G401.6 (cell line): ENCODE measurements around the gene RHAG.
A peak's percentile ranks its signal among the peaks of the same experiment; 100 is the strongest.
"Not testable (repeated sequence)": the region's sequence is repeated elsewhere in the genome, so short reads cannot be mapped to it uniquely, and the experiment has no call there.

ENCODE experiments used
- FAIRE-seq: peaks from 2 replicates; lab custom pipeline; 2012; peaks lifted over from hg19 to GRCh38; lab: Jason Lieb, UNC

The RHAG gene

DNA sequence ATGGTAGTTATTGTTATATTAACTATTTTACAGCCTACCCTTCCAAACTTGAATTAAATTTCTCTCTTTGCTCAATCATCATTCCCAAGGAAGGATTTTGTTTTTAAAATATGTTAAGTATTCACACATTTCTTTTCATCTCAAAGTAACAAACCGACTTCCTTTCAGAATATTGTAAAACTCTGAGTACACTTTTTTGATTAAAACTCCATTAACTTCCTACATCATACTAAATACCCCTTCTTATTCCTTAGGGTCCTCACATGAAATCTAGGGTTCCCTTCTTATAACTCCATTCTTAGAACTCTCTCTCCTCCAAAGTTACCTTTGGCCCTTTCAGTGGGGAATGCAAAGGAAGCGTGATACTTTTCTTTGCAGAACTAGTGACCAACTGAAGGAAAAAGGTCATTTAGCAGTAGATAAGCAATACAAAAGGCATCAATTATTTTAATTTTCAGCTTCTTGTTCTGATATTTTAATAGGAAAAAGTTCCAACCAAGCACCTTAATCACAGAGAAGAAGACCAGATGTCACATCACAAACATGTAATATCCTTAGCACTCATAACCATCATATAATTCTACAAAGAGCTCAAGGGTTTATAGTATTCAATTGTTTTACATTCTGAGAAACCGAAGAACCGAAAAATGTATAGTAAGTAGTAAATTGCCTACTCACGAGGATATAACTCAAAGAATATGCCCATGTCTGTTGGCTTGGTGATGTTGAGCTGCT lies 494 bp downstream of the RHAG start:
- FAIRE-seq, result no peak

DNA sequence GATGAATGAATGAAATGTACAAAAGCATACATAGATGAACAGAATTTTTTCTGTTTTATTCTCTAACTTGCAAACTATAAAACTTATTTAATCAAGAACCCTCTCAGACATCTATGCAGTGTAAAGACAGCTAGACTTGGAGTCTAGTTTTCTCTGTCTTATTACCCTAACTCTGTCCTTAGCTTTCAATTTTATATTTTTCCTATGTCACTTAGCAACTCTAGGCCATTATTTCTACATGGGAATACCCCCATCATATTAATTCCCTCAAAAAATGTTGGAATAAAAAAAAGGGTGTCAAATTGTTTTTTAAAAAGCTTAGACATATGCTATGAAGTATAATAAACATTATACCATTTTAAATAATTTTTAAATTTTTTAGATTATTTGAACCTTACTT lies 1.2 kb downstream of the RHAG start:
- no peak for FAIRE-seq

DNA sequence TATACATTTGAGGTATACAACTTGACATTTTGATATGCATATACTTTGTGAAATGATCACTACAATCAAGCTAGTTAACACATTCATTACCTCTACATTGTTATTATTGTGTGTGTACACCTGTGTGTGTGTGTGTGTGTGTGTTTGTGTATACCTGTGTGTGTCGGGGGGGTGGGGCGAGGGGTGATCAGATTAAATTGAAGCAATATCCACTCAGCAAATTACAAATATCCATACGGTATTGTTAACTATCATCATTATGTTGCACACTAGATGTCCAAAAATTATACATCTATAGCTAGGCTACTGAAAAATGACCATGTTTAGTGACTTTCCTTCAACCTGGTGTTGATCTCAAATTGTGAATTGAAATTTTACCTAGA lies 1.8 kb downstream of the RHAG start:
- no peak for FAIRE-seq

DNA sequence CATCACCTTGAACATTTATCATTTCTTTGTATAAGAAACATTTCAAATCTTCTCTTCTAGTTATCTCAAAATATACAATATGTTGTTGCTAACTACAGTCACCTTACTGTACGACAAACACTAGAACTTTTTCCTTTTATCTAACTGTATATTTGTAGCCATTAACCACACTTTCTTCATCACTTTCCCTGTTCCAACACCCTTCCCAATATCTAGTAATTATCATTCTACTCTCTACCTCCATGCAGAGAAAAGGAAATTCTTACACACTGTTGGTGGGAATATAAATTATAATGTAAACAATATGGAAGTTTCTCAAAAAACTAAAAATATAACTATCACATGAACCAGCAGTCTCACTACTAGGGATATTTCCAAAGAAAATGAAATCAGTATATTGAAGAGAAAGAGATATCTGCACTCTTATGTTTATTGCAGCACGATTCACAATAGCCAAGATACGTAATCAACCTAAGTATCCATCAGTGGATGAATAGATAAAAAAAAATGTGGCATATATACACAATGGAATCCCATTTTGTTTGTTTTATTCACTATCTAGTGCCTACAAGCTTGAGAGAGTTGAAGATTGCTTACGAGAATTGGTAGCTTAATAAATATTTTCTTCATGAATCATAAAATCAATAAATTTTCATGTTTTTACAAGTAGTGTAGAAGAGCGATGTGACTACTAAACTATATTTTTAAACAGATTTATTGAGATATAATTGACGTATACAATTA lies 2.4 kb downstream of the RHAG start:
- no peak for FAIRE-seq

DNA sequence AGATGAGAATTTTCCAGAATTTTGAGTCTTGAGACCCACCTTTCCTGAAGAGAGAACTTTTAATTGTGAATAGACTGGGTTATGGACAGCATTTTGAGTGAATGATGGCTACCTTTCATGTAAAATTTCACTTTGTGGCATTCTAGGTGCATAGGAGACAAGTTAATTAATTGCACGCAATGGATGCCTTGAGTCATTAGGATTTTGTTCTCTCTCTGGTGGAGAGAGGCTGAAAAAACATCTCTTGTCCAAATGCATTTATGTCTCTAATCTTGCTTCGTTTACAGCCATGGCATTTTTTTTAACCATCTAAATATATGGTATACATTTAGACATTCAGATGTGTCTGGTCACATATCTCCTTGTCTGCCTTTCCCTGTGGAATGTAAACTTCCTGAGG lies 3.1 kb downstream of the RHAG start:
- no peak for FAIRE-seq

DNA sequence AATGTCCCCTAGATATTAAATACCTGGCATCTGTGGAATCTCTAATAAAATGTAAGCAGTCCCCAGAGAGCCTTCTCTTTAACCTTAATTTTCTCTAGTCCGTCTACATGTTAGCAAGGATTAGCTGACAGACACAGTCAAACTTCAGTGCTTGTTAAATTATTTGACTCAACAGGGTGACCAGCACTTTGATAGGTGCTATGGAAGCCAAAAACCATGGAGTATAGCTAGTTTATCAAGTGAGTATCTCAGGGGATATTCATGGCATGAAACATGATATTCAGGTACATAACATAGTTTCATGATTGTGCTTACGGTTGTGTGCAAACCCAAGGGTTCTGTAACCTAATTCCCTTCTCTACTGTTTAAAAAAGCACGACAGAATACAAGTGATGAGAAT lies 3.9 kb downstream of the RHAG start:
- FAIRE-seq, result no peak

DNA sequence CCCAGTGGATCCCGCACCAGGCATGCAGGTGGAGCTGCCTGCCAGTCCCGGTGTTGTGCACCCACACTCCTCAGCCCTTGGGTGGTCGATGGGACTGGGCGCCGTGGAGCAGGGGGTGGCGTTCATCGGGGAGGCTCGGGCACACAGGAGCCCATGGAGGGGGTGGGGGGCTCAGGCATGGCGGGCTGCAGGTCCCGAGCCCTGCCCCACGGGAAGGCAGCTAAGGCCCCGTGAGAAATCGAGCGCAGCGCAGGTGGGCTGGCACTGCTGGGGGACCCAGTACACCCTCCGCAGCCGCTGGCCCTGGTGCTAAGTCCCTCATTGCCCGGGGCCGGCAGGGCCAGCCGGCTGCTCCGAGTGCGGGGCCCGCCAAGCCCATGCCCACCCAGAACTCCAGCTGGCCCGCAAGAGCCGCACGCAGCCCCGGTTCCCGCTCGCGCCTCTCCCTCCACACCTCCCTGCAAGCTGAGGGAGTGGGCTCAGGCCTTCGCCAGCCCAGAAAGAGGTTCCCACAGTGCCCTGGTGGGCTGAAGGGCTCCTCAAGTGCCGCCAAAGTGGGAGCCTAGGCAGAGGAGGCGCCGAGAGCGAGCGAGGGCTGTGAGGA lies 7.1 kb downstream of the RHAG start:
- FAIRE-seq, result not testable (repeated sequence)

DNA sequence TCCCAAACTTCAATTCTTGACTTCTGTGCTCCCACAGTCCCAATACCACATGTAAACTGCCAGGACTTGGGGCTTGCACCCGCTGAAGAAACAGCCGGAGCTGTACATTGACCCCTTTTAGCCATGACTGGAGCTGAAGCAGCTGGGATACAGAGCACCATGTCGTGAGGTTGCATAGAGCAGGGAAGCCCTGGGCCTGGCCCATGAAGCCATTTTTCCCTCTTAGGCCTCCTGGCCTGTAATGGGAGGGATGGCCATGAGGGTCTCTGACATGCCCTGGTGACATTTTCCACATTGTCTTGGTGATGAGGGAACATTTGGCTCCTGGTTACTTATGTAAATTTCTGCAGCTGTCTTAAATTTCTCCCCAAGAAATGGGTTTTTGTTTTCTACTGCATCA lies 9.8 kb downstream of the RHAG start:
- no peak for FAIRE-seq

DNA sequence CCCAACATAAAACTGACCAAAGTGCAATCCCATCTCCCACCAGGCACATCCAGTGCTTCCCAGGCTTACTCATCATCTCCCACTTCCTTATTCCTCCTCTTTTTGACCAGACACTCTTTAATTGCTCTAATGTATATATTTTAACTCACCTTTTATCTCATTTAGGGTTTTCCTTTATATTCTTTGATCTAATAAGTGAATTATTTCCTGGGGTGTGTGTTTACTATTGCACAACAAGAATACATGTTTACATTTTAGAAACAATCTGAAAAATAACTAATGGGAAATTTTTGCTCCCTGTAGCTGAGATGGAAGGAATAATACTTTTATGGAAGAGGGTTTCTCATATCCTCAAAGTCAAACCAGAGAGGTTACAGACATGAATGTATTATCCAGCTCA lies 18.4 kb downstream of the RHAG start:
- no peak for FAIRE-seq

DNA sequence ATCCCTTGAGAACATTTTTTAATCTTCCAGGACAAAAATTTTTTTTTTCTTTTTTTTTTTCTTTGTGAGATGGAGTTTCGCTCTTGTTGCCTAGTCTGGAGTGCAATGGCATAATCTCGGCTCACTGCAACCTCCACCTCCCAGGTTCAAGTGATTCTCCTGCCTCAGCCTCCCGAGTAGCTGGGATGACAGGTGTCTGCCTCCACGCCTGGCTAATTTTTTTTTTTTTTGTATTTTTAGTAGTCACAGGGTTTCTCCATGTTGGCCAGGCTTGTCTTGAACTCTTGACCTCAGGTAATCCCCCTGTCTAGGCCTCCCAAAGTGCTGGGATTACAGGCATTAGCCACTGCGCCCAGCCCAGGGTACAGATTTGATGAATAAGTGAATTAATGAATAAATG lies 22.5 kb downstream of the RHAG start:
- FAIRE-seq, result not testable (repeated sequence)

DNA sequence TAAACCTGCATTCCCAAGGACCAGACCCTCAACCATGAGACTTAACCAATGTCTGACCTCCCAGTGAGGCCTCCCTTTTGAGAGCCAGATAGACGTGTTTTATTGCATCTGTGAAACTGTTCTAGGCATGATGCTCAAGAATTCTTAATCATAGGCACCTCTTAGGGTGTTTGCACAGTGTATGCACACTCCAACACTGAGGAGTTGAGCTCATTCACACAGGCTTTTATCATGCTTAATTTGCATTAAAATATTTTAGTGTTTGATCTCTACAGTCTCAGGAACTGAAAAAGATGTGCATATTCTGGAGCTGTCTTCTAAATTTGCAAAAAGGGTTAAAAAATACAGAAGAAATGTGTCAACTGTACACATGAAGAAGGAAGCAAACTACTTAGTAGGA lies 27.4 kb downstream of the RHAG start:
- no peak for FAIRE-seq

DNA sequence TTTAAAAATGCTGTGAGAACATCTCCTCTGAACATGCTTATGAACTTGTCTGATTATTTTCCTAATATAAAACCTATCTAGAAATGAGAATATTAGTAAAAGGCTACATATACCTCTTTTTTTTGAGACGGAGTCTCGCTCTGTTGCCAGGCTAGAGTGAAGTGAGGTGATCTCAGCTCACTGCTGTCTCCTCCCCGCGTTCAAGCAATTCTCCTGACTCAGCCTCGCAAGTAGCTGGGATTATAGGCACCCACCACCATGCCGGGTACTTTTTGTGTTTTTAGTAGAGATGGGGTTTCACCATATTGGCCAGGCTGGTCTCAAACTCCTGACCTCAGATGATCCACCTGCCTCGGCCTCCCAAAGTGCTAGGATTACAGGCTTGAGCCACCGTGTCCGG lies 28.4 kb downstream of the RHAG start:
- FAIRE-seq, result not testable (repeated sequence)

DNA sequence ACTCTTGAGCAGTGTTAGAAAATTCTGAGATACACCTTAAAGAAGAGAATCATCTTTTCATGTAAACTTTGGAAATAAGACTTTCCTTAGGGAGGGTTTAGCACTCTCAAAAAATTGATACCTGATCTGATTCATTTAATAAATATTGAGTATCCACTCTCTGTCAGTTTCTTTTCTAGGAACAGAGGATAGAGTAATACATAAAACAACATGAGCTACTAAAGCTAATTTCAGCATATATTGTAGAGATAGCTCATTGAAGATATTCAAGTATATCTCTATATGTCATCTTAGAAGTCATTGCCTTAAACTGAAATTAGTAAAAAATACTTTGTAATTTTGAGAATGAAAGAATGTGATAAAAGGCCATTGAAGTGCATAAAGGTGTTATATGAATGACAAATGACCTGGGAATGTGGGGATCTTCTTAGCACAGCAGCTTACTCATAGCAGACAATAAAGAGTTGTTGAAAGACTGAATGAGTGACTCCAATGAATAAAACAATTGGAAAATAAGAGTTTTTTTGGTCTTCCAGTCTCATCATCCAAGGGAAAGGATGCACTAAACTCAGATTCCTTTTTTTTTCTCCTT lies 29.2 kb downstream of the RHAG start:
- FAIRE-seq, result no peak

DNA sequence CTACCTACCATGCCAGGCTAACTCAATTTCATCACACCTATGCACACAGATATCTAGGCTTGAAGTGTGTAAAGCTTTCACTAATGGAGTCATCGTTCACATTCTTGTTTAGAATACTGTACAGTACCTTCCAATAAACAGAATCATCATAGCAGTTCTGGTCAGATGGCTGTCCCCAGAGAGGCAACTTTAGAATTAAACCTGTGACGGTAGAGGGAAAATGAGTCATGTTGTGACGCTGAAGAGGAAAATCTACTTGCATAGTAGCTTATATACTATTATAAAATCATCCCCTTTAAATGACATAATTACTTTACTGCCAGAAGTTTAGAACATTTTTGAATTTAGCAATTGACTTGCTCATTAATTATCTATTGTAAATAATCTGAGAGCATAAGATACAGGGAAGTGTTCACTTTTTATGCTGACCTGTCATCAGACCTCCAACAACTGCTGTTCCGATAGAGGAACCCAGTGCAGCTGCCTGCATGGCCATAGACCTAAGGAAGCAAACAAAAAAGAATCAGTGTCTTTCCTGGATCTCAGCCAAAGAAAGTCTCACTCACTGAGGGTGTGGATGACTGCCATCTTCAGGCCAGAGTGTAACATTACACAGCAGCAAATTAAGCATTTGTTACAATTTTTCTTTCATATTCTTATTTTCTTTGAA lies 29.8 kb downstream of the RHAG start:
- FAIRE-seq, result peak; percentile 59

DNA sequence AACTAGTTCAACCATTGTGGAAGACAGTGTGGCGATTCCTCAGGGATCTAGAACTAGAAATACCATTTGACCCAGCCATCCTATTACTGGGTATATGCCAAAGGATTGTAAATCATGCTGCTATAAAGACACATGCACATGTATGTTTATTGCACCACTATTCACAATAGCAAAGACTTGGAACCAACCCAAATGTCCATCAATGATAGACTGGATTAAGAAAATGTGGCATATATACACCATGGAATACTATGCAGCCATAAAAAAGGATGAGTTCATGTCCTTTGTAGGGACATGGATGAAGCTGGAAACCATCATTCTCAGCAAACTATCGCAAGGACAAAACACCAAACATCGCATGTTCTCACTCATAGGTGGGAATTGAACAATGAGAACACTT lies 32.6 kb downstream of the RHAG start:
- FAIRE-seq, result not testable (repeated sequence)

DNA sequence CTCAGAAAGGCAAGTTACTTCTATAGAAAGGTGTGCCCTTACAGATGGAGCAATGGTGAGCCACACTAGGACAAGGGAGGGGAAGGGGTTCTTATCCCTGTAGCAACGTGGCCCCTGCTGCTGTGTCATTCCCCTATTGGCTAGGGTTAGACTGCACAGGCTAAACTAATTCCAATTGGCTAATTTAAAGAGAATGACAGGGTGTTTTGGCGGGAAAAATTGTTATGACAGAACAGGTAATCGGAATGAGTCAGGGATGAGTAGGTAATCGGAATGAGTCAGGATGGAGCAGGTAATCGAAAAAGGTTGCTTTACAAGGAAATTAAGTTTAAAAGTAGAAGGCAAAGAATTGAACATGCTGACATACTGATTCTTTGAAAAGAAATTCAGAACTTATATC lies 49.4 kb downstream of the RHAG start:
- not testable (repeated sequence) for FAIRE-seq

DNA sequence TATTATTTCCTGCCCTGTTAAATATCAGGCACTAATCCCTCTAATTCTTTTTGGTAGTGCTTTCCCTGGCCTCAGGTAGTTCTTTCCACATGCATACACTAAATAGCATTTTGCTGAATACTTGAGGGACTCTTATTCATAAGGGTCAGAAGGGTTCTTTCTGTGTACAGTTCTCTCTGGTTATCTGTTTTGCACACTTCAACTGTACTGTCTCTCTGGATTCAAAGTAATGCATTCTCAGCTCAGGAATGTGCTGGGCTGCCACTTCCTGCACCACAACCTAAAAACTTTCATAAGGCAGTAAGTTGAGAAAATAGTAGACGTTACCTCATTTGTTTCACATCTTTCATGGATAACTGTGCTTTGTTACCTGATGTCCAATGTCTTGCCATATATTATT lies 54.1 kb downstream of the RHAG start:
- no peak for FAIRE-seq

DNA sequence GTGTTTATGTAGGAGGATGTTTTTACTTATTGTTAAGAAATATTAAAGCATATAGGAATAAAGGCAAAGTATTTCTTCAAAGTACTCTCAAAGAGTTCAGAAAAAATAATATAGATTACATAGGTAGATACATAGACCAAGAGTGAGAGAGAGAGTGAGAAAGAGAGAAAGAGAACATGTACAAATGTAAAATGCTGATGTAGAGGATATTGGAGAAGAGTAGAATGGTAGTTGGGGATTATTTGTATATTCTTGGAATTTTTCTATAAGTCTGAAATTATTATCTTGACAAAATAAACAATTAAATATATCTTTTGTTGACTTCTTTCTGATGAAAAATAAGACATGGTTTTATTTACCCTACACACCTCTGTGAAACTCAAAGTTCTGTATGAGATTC lies 57.0 kb downstream of the RHAG start:
- FAIRE-seq, result no peak

DNA sequence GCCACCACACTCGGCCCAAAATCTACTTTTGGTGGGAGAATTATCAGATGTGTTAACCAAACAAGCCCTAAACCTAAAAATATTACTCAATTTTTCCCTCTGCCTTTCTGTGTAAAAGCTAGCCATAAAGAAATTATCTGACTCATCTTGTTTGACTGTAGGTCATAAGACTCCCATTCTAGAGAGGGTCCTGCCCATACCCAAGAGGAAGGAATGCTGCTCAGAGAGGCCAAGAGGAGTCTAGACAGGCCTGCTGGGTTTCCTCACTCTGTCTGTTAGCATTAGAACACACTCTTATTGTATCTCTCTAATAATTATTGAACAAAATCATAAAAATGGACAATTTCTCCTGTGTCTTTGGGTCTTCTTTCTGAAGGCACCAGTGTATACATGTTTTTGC lies 60.0 kb downstream of the RHAG start:
- FAIRE-seq, result no peak

DNA sequence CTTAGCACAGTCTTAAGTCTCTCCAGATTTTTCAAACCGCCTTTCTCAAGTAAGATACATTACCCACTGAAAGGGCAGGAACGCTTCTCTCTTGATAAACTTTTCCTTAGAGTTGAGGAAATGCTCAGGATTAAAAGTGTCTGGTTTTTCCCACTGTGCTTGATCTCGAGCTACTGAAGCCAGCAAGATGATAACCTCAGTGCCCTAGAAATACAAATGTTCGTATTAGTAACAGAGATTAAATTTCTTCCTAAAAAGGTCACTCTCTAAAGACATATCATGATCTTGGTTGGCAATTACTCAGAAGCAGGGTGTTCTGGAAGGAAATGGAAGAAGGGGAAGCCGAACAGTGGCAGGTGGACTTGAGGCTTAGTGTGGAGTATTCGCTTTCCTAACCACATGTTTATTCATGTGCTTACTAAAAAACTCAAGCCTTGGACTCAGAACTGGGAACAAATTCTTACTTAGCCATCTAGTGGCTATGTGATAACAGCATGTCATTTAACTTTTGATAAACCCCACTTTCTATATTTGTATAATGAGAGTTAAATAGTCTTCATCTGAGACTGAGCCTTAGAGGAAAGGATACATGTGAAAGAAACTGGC lies 66.1 kb downstream of the RHAG start:
- FAIRE-seq, result no peak

DNA sequence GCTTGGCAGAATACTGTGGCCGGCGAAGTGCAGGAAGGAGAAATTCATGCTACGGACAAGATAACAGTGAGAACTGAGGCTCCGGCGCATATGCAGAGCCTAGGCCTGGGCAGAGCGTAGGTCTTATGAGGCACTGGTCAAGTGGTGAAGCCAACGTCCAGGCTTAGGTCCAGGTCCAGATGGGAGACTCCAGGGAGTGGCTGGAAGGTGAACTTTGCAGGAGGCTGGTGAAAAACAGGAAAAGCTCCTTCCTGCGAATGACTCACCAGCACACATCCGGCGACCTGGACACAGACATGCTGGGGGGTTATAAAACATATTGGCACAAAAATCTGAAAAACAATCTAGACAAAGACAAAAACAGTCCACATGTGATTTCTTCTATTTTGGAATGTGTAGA lies 70.8 kb downstream of the RHAG start:
- no peak for FAIRE-seq

DNA sequence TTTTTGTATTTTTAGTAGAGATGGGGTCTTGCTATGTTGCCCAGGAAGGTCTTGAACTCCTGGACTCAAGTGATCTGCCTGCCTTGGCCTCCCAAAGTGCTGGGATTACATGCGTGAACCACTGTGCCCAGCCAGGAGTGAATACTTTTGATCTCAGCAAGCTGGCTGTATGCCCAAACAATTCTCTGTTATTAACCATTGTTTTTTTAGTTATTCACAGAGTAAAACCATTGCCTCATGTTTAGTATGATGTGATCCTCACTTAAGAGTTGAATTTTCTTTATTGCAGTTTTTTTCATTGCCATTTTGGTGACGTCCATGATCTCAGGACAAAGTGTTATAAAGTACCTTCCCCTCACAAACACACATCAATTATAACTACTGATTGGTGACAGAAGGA lies 71.4 kb downstream of the RHAG start:
- FAIRE-seq, result no peak
